ENCODE results near the gene CPSF3.

CPSF3 gene

DNA sequence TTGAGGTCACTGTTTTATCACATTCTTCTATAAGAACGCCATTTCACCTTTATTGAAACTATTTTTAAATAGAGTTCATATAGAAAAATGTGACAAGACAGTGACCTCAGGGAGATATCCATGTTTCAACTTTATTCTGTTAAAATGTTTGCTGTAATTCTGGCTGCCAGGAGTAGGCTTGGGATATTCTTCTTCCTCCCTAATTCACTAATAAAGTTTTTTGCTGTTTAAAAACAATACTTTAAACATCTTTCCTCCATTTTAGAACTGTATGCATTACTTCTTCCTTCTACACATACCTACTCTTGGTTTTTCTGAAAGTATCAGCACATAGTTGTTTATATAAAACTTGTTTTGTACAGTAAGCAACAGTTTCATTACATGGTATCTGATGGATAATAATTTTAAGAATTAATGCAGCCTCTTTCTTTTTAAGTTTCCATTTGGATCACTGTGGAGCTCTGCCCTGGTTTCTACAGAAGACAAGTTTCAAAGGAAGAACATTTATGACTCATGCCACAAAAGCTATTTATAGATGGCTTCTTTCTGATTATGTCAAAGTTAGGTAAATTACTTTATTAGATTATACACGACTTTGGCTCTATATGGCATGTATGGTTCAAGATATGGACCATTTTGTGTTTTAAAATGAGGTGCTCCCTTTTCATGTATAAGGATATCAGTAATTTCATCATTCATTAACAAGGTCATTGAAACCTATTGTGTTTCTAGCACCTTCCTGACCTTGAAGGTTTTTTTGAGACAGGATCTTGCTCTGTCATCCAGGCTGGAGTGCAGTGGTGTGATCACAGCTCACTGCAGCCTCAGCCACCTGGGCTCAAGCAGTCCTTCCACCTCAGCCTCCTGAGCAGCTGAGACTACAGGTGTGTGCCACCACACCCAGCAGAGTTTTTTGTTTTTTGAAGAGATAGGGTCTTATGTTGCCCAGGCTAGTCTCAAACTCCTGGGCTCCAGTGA is 7.2 kb downstream of the CPSF3 start:
- no peak for TF ChIP-seq TEAD4 (IDR thresholded peaks at IDR 0.05)
- TF ChIP-seq CREB1 (IDR thresholded peaks at IDR 0.05; ENCODE audit: low read depth) = no peak
- no peak for TF ChIP-seq NFIC (IDR thresholded peaks at IDR 0.05)
- no peak for TF ChIP-seq TCF12 (IDR thresholded peaks at IDR 0.05; ENCODE audit: low read depth)
- TF ChIP-seq MAX (IDR thresholded peaks at IDR 0.05) = no peak
- no peak for TF ChIP-seq EGR1 (IDR thresholded peaks at IDR 0.05)
- no peak for TF ChIP-seq YY1 (IDR thresholded peaks at IDR 0.05; ENCODE audit: low read depth)
- TF ChIP-seq ZBTB7A (IDR thresholded peaks at IDR 0.05; ENCODE audit: low read depth) = no peak
- no peak for TF ChIP-seq FOXM1 (IDR thresholded peaks at IDR 0.05; ENCODE audit: borderline replicate concordance, low read depth)
- TF ChIP-seq, protein P1, sequence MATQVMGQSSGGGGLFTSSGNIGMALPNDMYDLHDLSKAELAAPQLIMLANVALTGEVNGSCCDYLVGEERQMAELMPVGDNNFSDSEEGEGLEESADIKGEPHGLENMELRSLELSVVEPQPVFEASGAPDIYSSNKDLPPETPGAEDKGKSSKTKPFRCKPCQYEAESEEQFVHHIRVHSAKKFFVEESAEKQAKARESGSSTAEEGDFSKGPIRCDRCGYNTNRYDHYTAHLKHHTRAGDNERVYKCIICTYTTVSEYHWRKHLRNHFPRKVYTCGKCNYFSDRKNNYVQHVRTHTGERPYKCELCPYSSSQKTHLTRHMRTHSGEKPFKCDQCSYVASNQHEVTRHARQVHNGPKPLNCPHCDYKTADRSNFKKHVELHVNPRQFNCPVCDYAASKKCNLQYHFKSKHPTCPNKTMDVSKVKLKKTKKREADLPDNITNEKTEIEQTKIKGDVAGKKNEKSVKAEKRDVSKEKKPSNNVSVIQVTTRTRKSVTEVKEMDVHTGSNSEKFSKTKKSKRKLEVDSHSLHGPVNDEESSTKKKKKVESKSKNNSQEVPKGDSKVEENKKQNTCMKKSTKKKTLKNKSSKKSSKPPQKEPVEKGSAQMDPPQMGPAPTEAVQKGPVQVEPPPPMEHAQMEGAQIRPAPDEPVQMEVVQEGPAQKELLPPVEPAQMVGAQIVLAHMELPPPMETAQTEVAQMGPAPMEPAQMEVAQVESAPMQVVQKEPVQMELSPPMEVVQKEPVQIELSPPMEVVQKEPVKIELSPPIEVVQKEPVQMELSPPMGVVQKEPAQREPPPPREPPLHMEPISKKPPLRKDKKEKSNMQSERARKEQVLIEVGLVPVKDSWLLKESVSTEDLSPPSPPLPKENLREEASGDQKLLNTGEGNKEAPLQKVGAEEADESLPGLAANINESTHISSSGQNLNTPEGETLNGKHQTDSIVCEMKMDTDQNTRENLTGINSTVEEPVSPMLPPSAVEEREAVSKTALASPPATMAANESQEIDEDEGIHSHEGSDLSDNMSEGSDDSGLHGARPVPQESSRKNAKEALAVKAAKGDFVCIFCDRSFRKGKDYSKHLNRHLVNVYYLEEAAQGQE (IDR thresholded peaks at IDR 0.05; ENCODE audit: low read depth) = no peak
- no peak for TF ChIP-seq RAD21 (IDR thresholded peaks at IDR 0.05; ENCODE audit: low read depth)
- no peak for TF ChIP-seq TAF1 (IDR thresholded peaks at IDR 0.05; ENCODE audit: low read depth)
- TF ChIP-seq CEBPB (IDR thresholded peaks at IDR 0.05) = no peak
- no peak for TF ChIP-seq EP300 (IDR thresholded peaks at IDR 0.05; ENCODE audit: borderline replicate concordance)
- TF ChIP-seq, protein P2, sequence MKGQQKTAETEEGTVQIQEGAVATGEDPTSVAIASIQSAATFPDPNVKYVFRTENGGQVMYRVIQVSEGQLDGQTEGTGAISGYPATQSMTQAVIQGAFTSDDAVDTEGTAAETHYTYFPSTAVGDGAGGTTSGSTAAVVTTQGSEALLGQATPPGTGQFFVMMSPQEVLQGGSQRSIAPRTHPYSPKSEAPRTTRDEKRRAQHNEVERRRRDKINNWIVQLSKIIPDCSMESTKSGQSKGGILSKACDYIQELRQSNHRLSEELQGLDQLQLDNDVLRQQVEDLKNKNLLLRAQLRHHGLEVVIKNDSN (IDR thresholded peaks at IDR 0.05) = no peak

GRCh38 chr2:9434489-9434888 is 11.0 kb downstream of the CPSF3 start:
- TF ChIP-seq EGR1 (IDR thresholded peaks at IDR 0.05) = no peak

DNA sequence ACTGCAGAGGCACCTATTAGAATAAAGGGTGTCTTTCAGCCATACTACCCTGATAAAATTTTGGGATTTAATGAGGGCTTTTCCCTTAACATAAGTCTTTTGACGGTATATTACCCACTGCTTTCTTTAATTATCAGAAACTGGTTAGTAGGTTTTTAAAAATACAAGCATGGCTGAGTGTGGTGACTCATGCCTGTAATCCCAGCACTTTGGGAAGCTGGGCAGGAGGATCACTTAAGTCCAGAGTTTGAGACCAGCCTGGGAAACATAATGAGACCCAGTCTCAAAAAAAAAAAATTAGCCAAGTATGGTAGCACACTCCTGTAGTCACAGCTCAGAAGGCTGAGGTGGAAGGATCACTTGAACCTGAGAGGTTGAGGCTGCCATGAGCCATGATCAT is 16.1 kb downstream of the CPSF3 start:
- TF ChIP-seq TCF12 (IDR thresholded peaks at IDR 0.05; ENCODE audit: low read depth) (no peak), MAX (IDR thresholded peaks at IDR 0.05) (no peak), TAF1 (IDR thresholded peaks at IDR 0.05; ENCODE audit: low read depth) (no peak), RAD21 (IDR thresholded peaks at IDR 0.05; ENCODE audit: low read depth) (no peak), EP300 (IDR thresholded peaks at IDR 0.05; ENCODE audit: borderline replicate concordance) (no peak), CEBPB (IDR thresholded peaks at IDR 0.05) (no peak), TEAD4 (IDR thresholded peaks at IDR 0.05) (no peak), EGR1 (IDR thresholded peaks at IDR 0.05) (no peak), FOXM1 (IDR thresholded peaks at IDR 0.05; ENCODE audit: borderline replicate concordance, low read depth) (no peak), ZBTB7A (IDR thresholded peaks at IDR 0.05; ENCODE audit: low read depth) (no peak), NFIC (IDR thresholded peaks at IDR 0.05) (no peak)
- TF ChIP-seq, protein P2 (IDR thresholded peaks at IDR 0.05) = no peak
- TF ChIP-seq, protein P1 (IDR thresholded peaks at IDR 0.05; ENCODE audit: low read depth) = no peak

DNA sequence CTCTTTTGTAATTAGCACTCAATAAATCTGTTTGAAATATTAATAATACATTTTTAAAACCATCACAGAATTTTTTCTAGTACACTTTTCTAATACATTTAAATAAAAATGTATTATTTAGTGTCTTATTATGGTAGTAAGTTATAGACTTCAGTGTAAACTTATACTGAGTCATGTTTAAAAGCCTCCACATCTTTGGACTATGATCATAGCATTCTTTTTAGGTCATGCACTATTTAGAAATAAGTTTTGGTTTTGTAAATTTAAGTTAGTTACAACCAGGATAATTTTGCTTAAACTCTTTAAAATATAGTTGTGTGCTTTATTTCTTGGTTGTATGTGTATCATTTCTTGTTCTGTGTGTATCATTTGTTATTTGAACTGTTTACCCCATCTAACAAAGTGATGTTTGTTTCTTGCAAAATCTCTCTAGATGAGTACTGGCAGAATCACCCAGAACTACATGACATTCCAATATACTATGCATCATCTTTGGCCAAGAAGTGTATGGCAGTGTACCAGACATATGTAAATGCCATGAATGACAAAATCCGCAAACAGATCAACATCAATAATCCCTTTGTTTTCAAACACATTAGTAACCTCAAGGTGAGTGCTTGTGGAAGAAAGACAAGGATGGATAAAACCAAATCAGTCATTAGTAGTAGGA is 16.7 kb downstream of the CPSF3 start:
- TF ChIP-seq EGR1 (IDR thresholded peaks at IDR 0.05) (no peak), RAD21 (IDR thresholded peaks at IDR 0.05; ENCODE audit: low read depth) (no peak), ZBTB7A (IDR thresholded peaks at IDR 0.05; ENCODE audit: low read depth) (no peak), MAX (IDR thresholded peaks at IDR 0.05) (no peak), TAF1 (IDR thresholded peaks at IDR 0.05; ENCODE audit: low read depth) (no peak), TCF12 (IDR thresholded peaks at IDR 0.05; ENCODE audit: low read depth) (no peak), EP300 (IDR thresholded peaks at IDR 0.05; ENCODE audit: borderline replicate concordance) (no peak), FOXM1 (IDR thresholded peaks at IDR 0.05; ENCODE audit: borderline replicate concordance, low read depth) (no peak), YY1 (IDR thresholded peaks at IDR 0.05; ENCODE audit: low read depth) (no peak), NFIC (IDR thresholded peaks at IDR 0.05) (no peak), CREB1 (IDR thresholded peaks at IDR 0.05; ENCODE audit: low read depth) (no peak), TEAD4 (IDR thresholded peaks at IDR 0.05) (no peak), CEBPB (IDR thresholded peaks at IDR 0.05) (no peak)
- TF ChIP-seq, protein P1 (IDR thresholded peaks at IDR 0.05; ENCODE audit: low read depth) = no peak
- TF ChIP-seq, protein P2 (IDR thresholded peaks at IDR 0.05) = no peak

Measured in Ishikawa (cell line).